GM12878 (cell line): ENCODE results near the gene SYNGR2. TPM values are rescaled to one million over a fixed set of nuclear protein-coding genes. Genes with fewer than 3 reads are reported as not detected.

Experiments
- ATAC-seq: fragments of 200-7000 bp; cut with Tn5 transposase; 3 replicates; pipeline ENCODE4 v1.9.1; 2020; ENCODE audit warnings: mild to moderate bottlenecking, moderate library complexity
- BruUV-seq: library from RNA; stranded (reverse); fragments of 400-500 nt; replicated peaks from 2 replicates; lab custom pipeline; 2021; lab: Mats Ljungman, UMichigan
- CTCF ChIA-PET: fragments of 300-600 bp; sonication (Branson Sonifier 250); formaldehyde crosslinking; extraction: SDS; loops from one replicate; lab custom pipeline; 2021; ENCODE audit warnings: inconsistent platforms; lab: Yijun Ruan, JAX
- POLR2A ChIA-PET: fragments of 350-600 bp; formaldehyde crosslinking; extraction: SDS; loops from one replicate; lab custom pipeline; 2021; ENCODE audit warnings: inconsistent platforms; lab: Charles Lee
- RAD21 ChIA-PET: fragments of 300-600 bp; sonication (Branson Sonifier 250); formaldehyde crosslinking; loops from one replicate; lab custom pipeline; 2023; ENCODE audit warnings: antibody characterized with exemption; ENCODE audit not compliant: unreplicated experiment; lab: Charles Lee
- SMC1A ChIA-PET: fragments of 300-600 bp; sonication (Branson Sonifier 250); formaldehyde crosslinking; loops from one replicate; lab custom pipeline; 2023; ENCODE audit not compliant: unreplicated experiment, uncharacterized antibody; lab: Charles Lee
- DNase-seq: peaks from one replicate; pipeline ENCODE4 v3.0.0-alpha.2; 2011; ENCODE audit warnings: low read depth, low spot score
- FAIRE-seq: peaks from 3 replicates; lab custom pipeline; 2011; peaks lifted over from hg19 to GRCh38; lab: Jason Lieb, UNC
- H2AFZ ChIP-seq: 2 replicates; pipeline ENCODE4 v1.6.0; 2011; ENCODE audit warnings: low read depth, low read length, control low read depth; ENCODE audit not compliant: control insufficient read depth
- H3K27ac ChIP-seq: 2 replicates; pipeline ENCODE4 v1.5.1; 2011; ENCODE audit warnings: control low read depth; ENCODE audit not compliant: control insufficient read depth, insufficient read depth
- H3K27me3 ChIP-seq, 2 experiments: replicated peaks in 1 of 2; 2 replicates each; pipeline versions ENCODE4 v1.6.0 to v1.6.1; 2011; ENCODE audit warnings: low read length in 1 of 2; ENCODE audit not compliant: control insufficient read depth in 2 of 2, insufficient read depth in 2 of 2
- H3K36me3 ChIP-seq, 2 experiments: 2 replicates each; pipeline ENCODE4 v1.5.1; 2011; ENCODE audit warnings: low read length in 1 of 2; ENCODE audit not compliant: control insufficient read depth in 2 of 2, insufficient read depth in 2 of 2
- H3K4me1 ChIP-seq: 2 replicates; pipeline ENCODE4 v1.6.1; 2011; ENCODE audit warnings: mild to moderate bottlenecking, low read length, moderate library complexity, mixed read lengths; ENCODE audit not compliant: control insufficient read depth, insufficient read depth
- H3K4me2 ChIP-seq: 2 replicates; pipeline ENCODE4 v1.6.0; 2011; ENCODE audit warnings: control low read depth; ENCODE audit not compliant: control insufficient read depth, insufficient read depth
- H3K4me3 ChIP-seq: fragments of 200-600 bp; sonication (generic); 2 replicates; pipeline ENCODE4 v1.5.1; 2016
- H3K79me2 ChIP-seq: 2 replicates; pipeline ENCODE4 v1.6.0; 2011; ENCODE audit warnings: low read length; ENCODE audit not compliant: control insufficient read depth, insufficient read depth
- H3K9ac ChIP-seq: 2 replicates; pipeline ENCODE4 v1.8.0; 2011; ENCODE audit warnings: low read length, control low read depth, mixed read lengths; ENCODE audit not compliant: control insufficient read depth, insufficient read depth
- H3K9me3 ChIP-seq: replicated peaks from 3 replicates; pipeline ENCODE4 v1.5.1; 2011; ENCODE audit warnings: mild to moderate bottlenecking, low read length; ENCODE audit not compliant: control insufficient read depth, insufficient read depth
- H4K20me1 ChIP-seq: 2 replicates; pipeline ENCODE4 v1.6.0; 2011; ENCODE audit not compliant: control insufficient read depth, insufficient read depth
- BHLHE40 ChIP-seq, 2 experiments: fragments of 450-650 bp in 1 of 2; IDR thresholded peaks; 2 replicates each; pipeline ENCODE4 v1.6.1; 2011 to 2017; ENCODE audit warnings: low read depth in 2 of 2, borderline replicate concordance in 1 of 2, improper control_type of control experiment in 1 of 2, low read length in 1 of 2, mild to moderate bottlenecking in 1 of 2
- CHD2 ChIP-seq: IDR thresholded peaks from 2 replicates; pipeline ENCODE4 v1.6.1; 2011; ENCODE audit warnings: low read depth, low read length, improper control_type of control experiment, borderline replicate concordance
- CREM ChIP-seq: IDR thresholded peaks from 2 replicates; pipeline ENCODE4 v1.6.1; 2014; ENCODE audit warnings: antibody characterized with exemption, low read depth
- ESRRA ChIP-seq: IDR thresholded peaks from 2 replicates; pipeline ENCODE4 v1.6.1; 2012; ENCODE audit warnings: mild to moderate bottlenecking, low read length, improper control_type of control experiment
- FOXM1 ChIP-seq: IDR thresholded peaks from 2 replicates; pipeline ENCODE4 v1.6.1; 2012; ENCODE audit warnings: low read depth, mild to moderate bottlenecking, inconsistent platforms, low read length, moderate library complexity
- HDAC6 ChIP-seq: fragments of 200-600 bp; sonication (generic); IDR thresholded peaks from one replicate; pipeline ENCODE4 v1.8.0; 2017; ENCODE audit warnings: antibody characterized with exemption; ENCODE audit not compliant: unreplicated experiment
- MTA2 ChIP-seq: fragments of 450-650 bp; IDR thresholded peaks from 2 replicates; pipeline ENCODE4 v1.6.1; 2016; ENCODE audit warnings: low read depth, mild to moderate bottlenecking, moderate library complexity
- MYB ChIP-seq: fragments of 150-350 bp; IDR thresholded peaks from 2 replicates; pipeline ENCODE4 v1.6.1; 2014; ENCODE audit warnings: mild to moderate bottlenecking, low read depth, low read length, borderline replicate concordance
- POLR2A ChIP-seq: IDR thresholded peaks from 2 replicates; pipeline ENCODE4 v1.6.1; 2011; ENCODE audit warnings: low read depth, mild to moderate bottlenecking, low read length
- POLR2AphosphoS2 ChIP-seq: IDR thresholded peaks from 2 replicates; pipeline ENCODE4 v1.6.1; 2011; ENCODE audit warnings: low read depth, mild to moderate bottlenecking, low read length, improper control_type of control experiment, moderate library complexity
- RELA ChIP-seq: fragments of 450-650 bp; IDR thresholded peaks from 2 replicates; pipeline ENCODE4 v1.8.0; 2014; ENCODE audit warnings: borderline replicate concordance; ENCODE audit not compliant: partially characterized antibody
- SP1 ChIP-seq: IDR thresholded peaks from one replicate; pipeline ENCODE4 v1.6.1; 2011; ENCODE audit warnings: low read depth, low read length
- TAF1 ChIP-seq: IDR thresholded peaks from 2 replicates; pipeline ENCODE4 v1.6.1; 2011; ENCODE audit warnings: mild to moderate bottlenecking, low read depth, low read length, borderline replicate concordance
- ZBED1 ChIP-seq: IDR thresholded peaks from 2 replicates; pipeline ENCODE4 v1.6.1; 2016; ENCODE audit warnings: borderline replicate concordance
- WGBS: methylation state at CpG from one replicate; pipeline ENCODE4 v1.1.6; 2016; ENCODE audit warnings: low lambda C conversion rate; ENCODE audit not compliant: insufficient replicate concordance, insufficient coverage; ENCODE audit errors: missing lambda C conversion rate; 5-methylcytosine and 5-hydroxymethylcytosine counted together
- in situ Hi-C: fragments of 300-500 bp; cut with MboI; formaldehyde crosslinking; loops from 9 replicates; pipeline ENCODE4 v1.14.3; 2018; ENCODE audit warnings: mixed read lengths
- intact Hi-C: fragments of 100-400 bp; cut with micrococcal nuclease; formaldehyde crosslinking; loops from one replicate; pipeline ENCODE4 v1.14.2; 2022; ENCODE audit not compliant: unreplicated experiment
- polyA plus RNA-seq, 11 experiments: library from polyadenylated mRNA; depleted of rRNA in 4 of 11; unstranded in 6 of 11; stranded (reverse) in 5 of 11; fragments of >200 nt; fragmentation: Nextera tagmentation in 4 of 11; fragmentation: Illumina TruSeq in 1 of 11; extraction: Ambion mirVana in 4 of 11; extraction: Trizol in 1 of 11; gene quantifications; 1 replicate in 1 of 11; 2 replicates in 10 of 11; pipeline versions ENCODE4 v1.2.1 to v1.2.3, GENCODE V29; 2011 to 2016; ENCODE audit warnings: inconsistent platforms in 2 of 11, missing spikeins in 2 of 11, low read depth in 1 of 11
- total RNA-seq, 4 experiments: library from RNA; depleted of rRNA in 3 of 4; stranded (reverse); fragments of >200 nt in 3 of 4; fragmentation: Illumina TruSeq in 1 of 4; extraction: Trizol in 1 of 4; gene quantifications; 2 replicates each; pipeline versions ENCODE4 v1.2.1 to v1.2.3, GENCODE V29; 2013 to 2021
- TF ChIP-seq, protein P1 (sequence below): fragments of 450-650 bp; conservative IDR thresholded peaks from 2 replicates; pipeline ENCODE4 v1.6.1; 2017; ENCODE audit warnings: mild to moderate bottlenecking, moderate library complexity

SYNGR2 gene
- total and polyA plus RNA-seq, 10 of the 15 experiments (the other 5 are each of a cell fraction or from before 2014, with no cell fraction given) = 4.4 to 529 (median 261) TPM

GRCh38 chr17:78138204-78139060 is 29.9 kb upstream of the SYNGR2 start:
- BruUV-seq = no TSS peak
- in situ Hi-C loops (no loop called here), intact Hi-C loops (no loop called here)
- ChIA-PET POLR2A (interaction anchor here (0.7 to 3.7 kb wide), 9 partner anchors 8 to 37 kb away, joined by 3 to 16 read pairs (median 4); partner anchors contain the start of gene TMC6), RAD21 (interaction anchor here (0.8 to 6.8 kb wide), 8 partner anchors 10 to 118 kb away, joined by 3 to 83 read pairs (median 3); partner anchors contain the start of genes TK1 and TMC6), SMC1A (interaction anchor here (0.5 to 5.1 kb wide), 7 partner anchors 9 to 53 kb away, joined by 3 to 51 read pairs (median 3); partner anchors contain the start of gene TK1), CTCF (interaction anchor here (0.6 to 9.5 kb wide), 13 partner anchors 12 to 106 kb away, joined by 3 to 132 read pairs (median 7); partner anchors contain the start of gene TMC6)
- H4K20me1 ChIP-seq = no peaks in the 10 kb centered on the region
- H3K4me1 ChIP-seq = peaks cover 61% of the 10 kb centered on the region
- no peak overlapping the region for H3K9ac ChIP-seq
- no peak for DNase-seq
- no peaks in the 10 kb centered on the region for H3K27me3 ChIP-seq
- H3K4me3 ChIP-seq = no peak overlapping the region
- peak overlapping the region; percentile 13; the same call in 1 of the 2 replicates for H3K27ac ChIP-seq
- peaks cover 16 to 17% of the 10 kb centered on the region in 2 experiments; a peak in 3 of 4 replicates for H3K36me3 ChIP-seq
- H3K79me2 ChIP-seq = peaks cover 26% of the 10 kb centered on the region
- TF ChIP-seq HDAC6 (no peak), FOXM1 (no peak), POLR2A (peak; percentile 34), ZBED1 (no peak), BHLHE40 (IDR thresholded peaks at IDR 0.05; ENCODE audit: borderline replicate concordance in 1 of 2, low read depth in 2 of 2, low read length in 1 of 2) (no peak), SP1 (no peak), CHD2 (no peak), MYB (no peak), POLR2AphosphoS2 (no peak), CREM (no peak), RELA (peak; percentile 2), ESRRA (no peak), TAF1 (no peak), MTA2 (no peak)
- TF ChIP-seq, protein P1, sequence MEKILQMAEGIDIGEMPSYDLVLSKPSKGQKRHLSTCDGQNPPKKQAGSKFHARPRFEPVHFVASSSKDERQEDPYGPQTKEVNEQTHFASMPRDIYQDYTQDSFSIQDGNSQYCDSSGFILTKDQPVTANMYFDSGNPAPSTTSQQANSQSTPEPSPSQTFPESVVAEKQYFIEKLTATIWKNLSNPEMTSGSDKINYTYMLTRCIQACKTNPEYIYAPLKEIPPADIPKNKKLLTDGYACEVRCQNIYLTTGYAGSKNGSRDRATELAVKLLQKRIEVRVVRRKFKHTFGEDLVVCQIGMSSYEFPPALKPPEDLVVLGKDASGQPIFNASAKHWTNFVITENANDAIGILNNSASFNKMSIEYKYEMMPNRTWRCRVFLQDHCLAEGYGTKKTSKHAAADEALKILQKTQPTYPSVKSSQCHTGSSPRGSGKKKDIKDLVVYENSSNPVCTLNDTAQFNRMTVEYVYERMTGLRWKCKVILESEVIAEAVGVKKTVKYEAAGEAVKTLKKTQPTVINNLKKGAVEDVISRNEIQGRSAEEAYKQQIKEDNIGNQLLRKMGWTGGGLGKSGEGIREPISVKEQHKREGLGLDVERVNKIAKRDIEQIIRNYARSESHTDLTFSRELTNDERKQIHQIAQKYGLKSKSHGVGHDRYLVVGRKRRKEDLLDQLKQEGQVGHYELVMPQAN = no peak
- FAIRE-seq = no peak
- no peak overlapping the region for H2AFZ ChIP-seq
- no peak overlapping the region for H3K4me2 ChIP-seq
- no peak for ATAC-seq
- WGBS = 83% methylated on average over 17 of the region's 17 CpGs
- no peaks in the 10 kb centered on the region for H3K9me3 ChIP-seq
